GM12878 (cell line): ENCODE results near the gene GMDS. TPM values are rescaled to one million over a fixed set of nuclear protein-coding genes. Genes with fewer than 3 reads are reported as not detected.

Experiments used
- ATAC-seq: fragments of 200-7000 bp; cut with Tn5 transposase; 3 replicates; pipeline ENCODE4 v1.9.1; 2020; ENCODE audit warnings: mild to moderate bottlenecking, moderate library complexity
- BruUV-seq: library from RNA; stranded (reverse); fragments of 400-500 nt; replicated peaks from 2 replicates; lab custom pipeline; 2021; lab: Mats Ljungman, UMichigan
- CTCF ChIA-PET: fragments of 300-600 bp; sonication (Branson Sonifier 250); formaldehyde crosslinking; extraction: SDS; loops from one replicate; lab custom pipeline; 2021; ENCODE audit warnings: inconsistent platforms; lab: Yijun Ruan, JAX
- POLR2A ChIA-PET: fragments of 350-600 bp; formaldehyde crosslinking; extraction: SDS; loops from one replicate; lab custom pipeline; 2021; ENCODE audit warnings: inconsistent platforms; lab: Charles Lee
- RAD21 ChIA-PET: fragments of 300-600 bp; sonication (Branson Sonifier 250); formaldehyde crosslinking; loops from one replicate; lab custom pipeline; 2023; ENCODE audit warnings: antibody characterized with exemption; ENCODE audit not compliant: unreplicated experiment; lab: Charles Lee
- SMC1A ChIA-PET: fragments of 300-600 bp; sonication (Branson Sonifier 250); formaldehyde crosslinking; loops from one replicate; lab custom pipeline; 2023; ENCODE audit not compliant: unreplicated experiment, uncharacterized antibody; lab: Charles Lee
- DNase-seq: peaks from one replicate; pipeline ENCODE4 v3.0.0-alpha.2; 2011; ENCODE audit warnings: low read depth, low spot score
- FAIRE-seq: peaks from 3 replicates; lab custom pipeline; 2011; peaks lifted over from hg19 to GRCh38; lab: Jason Lieb, UNC
- H2AFZ ChIP-seq: 2 replicates; pipeline ENCODE4 v1.6.0; 2011; ENCODE audit warnings: low read depth, low read length, control low read depth; ENCODE audit not compliant: control insufficient read depth
- H3K27ac ChIP-seq: 2 replicates; pipeline ENCODE4 v1.5.1; 2011; ENCODE audit warnings: control low read depth; ENCODE audit not compliant: control insufficient read depth, insufficient read depth
- H3K27me3 ChIP-seq, 2 experiments: replicated peaks in 1 of 2; 2 replicates each; pipeline versions ENCODE4 v1.6.0 to v1.6.1; 2011; ENCODE audit warnings: low read length in 1 of 2; ENCODE audit not compliant: control insufficient read depth in 2 of 2, insufficient read depth in 2 of 2
- H3K36me3 ChIP-seq, 2 experiments: 2 replicates each; pipeline ENCODE4 v1.5.1; 2011; ENCODE audit warnings: low read length in 1 of 2; ENCODE audit not compliant: control insufficient read depth in 2 of 2, insufficient read depth in 2 of 2
- H3K4me1 ChIP-seq: 2 replicates; pipeline ENCODE4 v1.6.1; 2011; ENCODE audit warnings: mild to moderate bottlenecking, low read length, moderate library complexity, mixed read lengths; ENCODE audit not compliant: control insufficient read depth, insufficient read depth
- H3K4me2 ChIP-seq: 2 replicates; pipeline ENCODE4 v1.6.0; 2011; ENCODE audit warnings: control low read depth; ENCODE audit not compliant: control insufficient read depth, insufficient read depth
- H3K4me3 ChIP-seq: fragments of 200-600 bp; sonication (generic); 2 replicates; pipeline ENCODE4 v1.5.1; 2016
- H3K79me2 ChIP-seq: 2 replicates; pipeline ENCODE4 v1.6.0; 2011; ENCODE audit warnings: low read length; ENCODE audit not compliant: control insufficient read depth, insufficient read depth
- H3K9ac ChIP-seq: 2 replicates; pipeline ENCODE4 v1.8.0; 2011; ENCODE audit warnings: low read length, control low read depth, mixed read lengths; ENCODE audit not compliant: control insufficient read depth, insufficient read depth
- H3K9me3 ChIP-seq: replicated peaks from 3 replicates; pipeline ENCODE4 v1.5.1; 2011; ENCODE audit warnings: mild to moderate bottlenecking, low read length; ENCODE audit not compliant: control insufficient read depth, insufficient read depth
- H4K20me1 ChIP-seq: 2 replicates; pipeline ENCODE4 v1.6.0; 2011; ENCODE audit not compliant: control insufficient read depth, insufficient read depth
- ATF2 ChIP-seq: IDR thresholded peaks from 2 replicates; pipeline ENCODE4 v1.6.1; 2012; ENCODE audit warnings: low read length, inconsistent platforms
- CREM ChIP-seq: IDR thresholded peaks from 2 replicates; pipeline ENCODE4 v1.6.1; 2014; ENCODE audit warnings: antibody characterized with exemption, low read depth
- DPF2 ChIP-seq: fragments of 450-650 bp; IDR thresholded peaks from 2 replicates; pipeline ENCODE4 v1.6.1; 2017; ENCODE audit warnings: mild to moderate bottlenecking
- MYC ChIP-seq: IDR thresholded peaks from 2 replicates; pipeline ENCODE4 v1.6.1; 2011; ENCODE audit warnings: mild to moderate bottlenecking, low read length, moderate library complexity, inconsistent platforms; ENCODE audit not compliant: insufficient read depth, insufficient replicate concordance, insufficient read length, severe bottlenecking
- NFYB ChIP-seq: IDR thresholded peaks from 2 replicates; pipeline ENCODE4 v1.6.1; 2011; ENCODE audit warnings: low read depth, mild to moderate bottlenecking, low read length, improper control_type of control experiment, moderate library complexity; ENCODE audit not compliant: insufficient read depth
- PAX8 ChIP-seq: fragments of 450-650 bp; IDR thresholded peaks from 2 replicates; pipeline ENCODE4 v1.6.1; 2017; ENCODE audit warnings: mild to moderate bottlenecking, moderate library complexity
- PBX3 ChIP-seq: IDR thresholded peaks from 2 replicates; pipeline ENCODE4 v1.6.1; 2011; ENCODE audit warnings: mild to moderate bottlenecking, low read depth, low read length, moderate library complexity; ENCODE audit not compliant: insufficient replicate concordance
- POLR2A ChIP-seq: IDR thresholded peaks from 2 replicates; pipeline ENCODE4 v1.6.1; 2011; ENCODE audit warnings: low read depth, mild to moderate bottlenecking, low read length
- SUZ12 ChIP-seq: fragments of 200-600 bp; sonication (generic); IDR thresholded peaks from one replicate; pipeline ENCODE4 v1.6.1; 2018; ENCODE audit warnings: antibody characterized with exemption, mild to moderate bottlenecking; ENCODE audit not compliant: unreplicated experiment
- TCF7 ChIP-seq: IDR thresholded peaks from 2 replicates; pipeline ENCODE4 v1.6.1; 2014; ENCODE audit warnings: antibody characterized with exemption, borderline replicate concordance
- ZNF274 ChIP-seq: IDR thresholded peaks from one replicate; pipeline ENCODE4 v1.8.0; 2011; ENCODE audit not compliant: insufficient read length, insufficient read depth
- WGBS: methylation state at CpG from one replicate; pipeline ENCODE4 v1.1.6; 2016; ENCODE audit warnings: low lambda C conversion rate; ENCODE audit not compliant: insufficient replicate concordance, insufficient coverage; ENCODE audit errors: missing lambda C conversion rate; 5-methylcytosine and 5-hydroxymethylcytosine counted together
- in situ Hi-C: fragments of 300-500 bp; cut with MboI; formaldehyde crosslinking; loops from 9 replicates; pipeline ENCODE4 v1.14.3; 2018; ENCODE audit warnings: mixed read lengths
- intact Hi-C: fragments of 100-400 bp; cut with micrococcal nuclease; formaldehyde crosslinking; loops from one replicate; pipeline ENCODE4 v1.14.2; 2022; ENCODE audit not compliant: unreplicated experiment
- polyA plus RNA-seq, 11 experiments: library from polyadenylated mRNA; depleted of rRNA in 4 of 11; unstranded in 6 of 11; stranded (reverse) in 5 of 11; fragments of >200 nt; fragmentation: Nextera tagmentation in 4 of 11; fragmentation: Illumina TruSeq in 1 of 11; extraction: Ambion mirVana in 4 of 11; extraction: Trizol in 1 of 11; gene quantifications; 1 replicate in 1 of 11; 2 replicates in 10 of 11; pipeline versions ENCODE4 v1.2.1 to v1.2.3, GENCODE V29; 2011 to 2016; ENCODE audit warnings: inconsistent platforms in 2 of 11, missing spikeins in 2 of 11, low read depth in 1 of 11
- total RNA-seq, 4 experiments: library from RNA; depleted of rRNA in 3 of 4; stranded (reverse); fragments of >200 nt in 3 of 4; fragmentation: Illumina TruSeq in 1 of 4; extraction: Trizol in 1 of 4; gene quantifications; 2 replicates each; pipeline versions ENCODE4 v1.2.1 to v1.2.3, GENCODE V29; 2013 to 2021
- TF ChIP-seq, protein P1 (sequence below): fragments of 450-650 bp; IDR thresholded peaks from 2 replicates; pipeline ENCODE4 v1.6.1; 2018; ENCODE audit warnings: borderline replicate concordance, mild to moderate bottlenecking; ENCODE audit not compliant: partially characterized antibody
- TF ChIP-seq, protein P2 (sequence below): IDR thresholded peaks from 2 replicates; pipeline ENCODE4 v1.6.1; 2011; ENCODE audit warnings: borderline replicate concordance, low read depth, mild to moderate bottlenecking, moderate library complexity, mixed read lengths, low read length; ENCODE audit not compliant: insufficient read depth; ENCODE audit errors: extremely low read length
- TF ChIP-seq, protein P3 (sequence below): IDR thresholded peaks from 2 replicates; pipeline ENCODE4 v1.6.1; 2011; ENCODE audit warnings: low read depth, low read length, improper control_type of control experiment, borderline replicate concordance

GMDS gene
- total and polyA plus RNA-seq, 10 of the 15 experiments (the other 5 are each of a cell fraction or from before 2014, with no cell fraction given) = 0.61 to 53.8 (median 29.3) TPM

GRCh38 chr6:1600063-1600763 lies 645.2 kb downstream of the GMDS start:
- ATAC-seq (no peak), DNase-seq (no peak), FAIRE-seq (no peak)
- H4K20me1 ChIP-seq = no peaks in the 10 kb centered on the region
- intact Hi-C loops = loop anchor here (10.0 kb wide), 1 partner anchor 175 kb away; no protein-coding TSS in a partner anchor
- no peak overlapping the region for H3K4me3 ChIP-seq
- CTCF ChIA-PET = interaction anchor here (1.2 kb wide), 2 partner anchors 754 to 1034 kb away, joined by 3 to 6 read pairs; no protein-coding TSS in a partner anchor
- in situ Hi-C loops = loop anchor here (5.0 kb wide), 1 partner anchor 507 kb away; no protein-coding TSS in a partner anchor
- RAD21 ChIA-PET = interaction anchor here (0.6 to 1.2 kb wide), 3 partner anchors 16 to 591 kb away, joined by 3 to 4 read pairs (median 3); no protein-coding TSS in a partner anchor
- no peak overlapping the region for H2AFZ ChIP-seq
- no peak overlapping the region for H3K4me2 ChIP-seq
- H3K79me2 ChIP-seq = no peaks in the 10 kb centered on the region
- H3K27ac ChIP-seq = no peak overlapping the region
- H3K4me1 ChIP-seq = no peaks in the 10 kb centered on the region; the same call in 1 of the 2 replicates
- POLR2A ChIA-PET = interaction anchor here (0.5 to 0.7 kb wide), 2 partner anchors 8 to 67 kb away, joined by 3 to 4 read pairs; no protein-coding TSS in a partner anchor
- WGBS = 13% methylated on average over 3 of the region's 3 CpGs
- H3K9me3 ChIP-seq = no peaks in the 10 kb centered on the region
- SMC1A ChIA-PET = interaction anchor here (0.5 to 1.0 kb wide), 3 partner anchors 219 to 613 kb away, joined by 3 read pairs; no protein-coding TSS in a partner anchor
- no peak overlapping the region for H3K9ac ChIP-seq
- peaks cover 8 to 15% of the 10 kb centered on the region in 2 experiments for H3K27me3 ChIP-seq
- H3K36me3 ChIP-seq = no peaks in the 10 kb centered on the region
- BruUV-seq = no TSS peak
- TF ChIP-seq, protein P1, sequence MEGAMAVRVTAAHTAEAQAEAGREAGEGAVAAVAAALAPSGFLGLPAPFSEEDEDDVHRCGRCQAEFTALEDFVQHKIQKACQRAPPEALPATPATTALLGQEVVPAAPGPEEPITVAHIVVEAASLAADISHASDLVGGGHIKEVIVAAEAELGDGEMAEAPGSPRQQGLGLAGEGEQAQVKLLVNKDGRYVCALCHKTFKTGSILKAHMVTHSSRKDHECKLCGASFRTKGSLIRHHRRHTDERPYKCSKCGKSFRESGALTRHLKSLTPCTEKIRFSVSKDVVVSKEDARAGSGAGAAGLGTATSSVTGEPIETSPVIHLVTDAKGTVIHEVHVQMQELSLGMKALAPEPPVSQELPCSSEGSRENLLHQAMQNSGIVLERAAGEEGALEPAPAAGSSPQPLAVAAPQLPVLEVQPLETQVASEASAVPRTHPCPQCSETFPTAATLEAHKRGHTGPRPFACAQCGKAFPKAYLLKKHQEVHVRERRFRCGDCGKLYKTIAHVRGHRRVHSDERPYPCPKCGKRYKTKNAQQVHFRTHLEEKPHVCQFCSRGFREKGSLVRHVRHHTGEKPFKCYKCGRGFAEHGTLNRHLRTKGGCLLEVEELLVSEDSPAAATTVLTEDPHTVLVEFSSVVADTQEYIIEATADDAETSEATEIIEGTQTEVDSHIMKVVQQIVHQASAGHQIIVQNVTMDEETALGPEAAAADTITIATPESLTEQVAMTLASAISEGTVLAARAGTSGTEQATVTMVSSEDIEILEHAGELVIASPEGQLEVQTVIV = no peak
- TF ChIP-seq ZNF274 = no peak
- no peak for TF ChIP-seq ATF2
- no peak for TF ChIP-seq NFYB
- TF ChIP-seq TCF7 = no peak
- TF ChIP-seq SUZ12 = no peak
- TF ChIP-seq, protein P2, sequence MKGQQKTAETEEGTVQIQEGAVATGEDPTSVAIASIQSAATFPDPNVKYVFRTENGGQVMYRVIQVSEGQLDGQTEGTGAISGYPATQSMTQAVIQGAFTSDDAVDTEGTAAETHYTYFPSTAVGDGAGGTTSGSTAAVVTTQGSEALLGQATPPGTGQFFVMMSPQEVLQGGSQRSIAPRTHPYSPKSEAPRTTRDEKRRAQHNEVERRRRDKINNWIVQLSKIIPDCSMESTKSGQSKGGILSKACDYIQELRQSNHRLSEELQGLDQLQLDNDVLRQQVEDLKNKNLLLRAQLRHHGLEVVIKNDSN = no peak
- TF ChIP-seq MYC = no peak
- TF ChIP-seq, protein P3, sequence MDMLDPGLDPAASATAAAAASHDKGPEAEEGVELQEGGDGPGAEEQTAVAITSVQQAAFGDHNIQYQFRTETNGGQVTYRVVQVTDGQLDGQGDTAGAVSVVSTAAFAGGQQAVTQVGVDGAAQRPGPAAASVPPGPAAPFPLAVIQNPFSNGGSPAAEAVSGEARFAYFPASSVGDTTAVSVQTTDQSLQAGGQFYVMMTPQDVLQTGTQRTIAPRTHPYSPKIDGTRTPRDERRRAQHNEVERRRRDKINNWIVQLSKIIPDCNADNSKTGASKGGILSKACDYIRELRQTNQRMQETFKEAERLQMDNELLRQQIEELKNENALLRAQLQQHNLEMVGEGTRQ = no peak
- TF ChIP-seq CREM = no peak
- TF ChIP-seq PAX8 = no peak
- no peak for TF ChIP-seq PBX3
- no peak for TF ChIP-seq POLR2A
- TF ChIP-seq DPF2 = no peak
